Neural progenitor cell (in vitro differentiated cells): Measurements from ENCODE around the gene CCDC169. TPM values are rescaled to one million over a fixed set of nuclear protein-coding genes. Genes with fewer than 3 reads are reported as not detected.
"Not testable (repeated sequence)": the region's sequence is repeated elsewhere in the genome, so short reads cannot be mapped to it uniquely, and the experiment has no call there.

Experiments used
- DNase-seq: peaks from one replicate; pipeline ENCODE4 v3.0.0-alpha.2; 2016; ENCODE audit warnings: low spot score
- H2AFZ ChIP-seq: fragments of 200-600 bp; sonication (generic); replicated peaks from 2 replicates; pipeline ENCODE4 v1.6.1; 2016; ENCODE audit warnings: antibody characterized with exemption
- H3F3A ChIP-seq: fragments of 200-600 bp; sonication (generic); 2 replicates; pipeline ENCODE4 v1.6.1; 2016; ENCODE audit warnings: antibody characterized with exemption, low read depth
- H3K27ac ChIP-seq: fragments of 200-600 bp; sonication (generic); 2 replicates; pipeline ENCODE4 v1.5.1; 2016; ENCODE audit warnings: mild to moderate bottlenecking
- H3K27me3 ChIP-seq: fragments of 200-600 bp; sonication (generic); 2 replicates; pipeline ENCODE4 v1.6.1; 2016; ENCODE audit warnings: mild to moderate bottlenecking, moderate library complexity
- H3K36me3 ChIP-seq: fragments of 200-600 bp; sonication (generic); 2 replicates; pipeline ENCODE4 v1.5.1; 2016
- H3K4me1 ChIP-seq: fragments of 200-600 bp; sonication (generic); 2 replicates; pipeline ENCODE4 v1.6.1; 2016; ENCODE audit warnings: mixed run types
- H3K4me2 ChIP-seq: fragments of 200-600 bp; sonication (generic); 2 replicates; pipeline ENCODE4 v1.6.1; 2016
- H3K4me3 ChIP-seq: fragments of 200-600 bp; sonication (generic); 2 replicates; pipeline ENCODE4 v1.5.1; 2016
- H3K79me2 ChIP-seq: fragments of 200-600 bp; sonication (generic); 2 replicates; pipeline ENCODE4 v1.6.1; 2016; ENCODE audit warnings: low read depth
- H3K9ac ChIP-seq: fragments of 200-600 bp; sonication (generic); 2 replicates; pipeline ENCODE4 v1.6.1; 2016
- H3K9me3 ChIP-seq: fragments of 200-600 bp; sonication (generic); 2 replicates; pipeline ENCODE4 v1.5.1; 2016; ENCODE audit warnings: low read depth
- H4K20me1 ChIP-seq: fragments of 200-600 bp; sonication (generic); 2 replicates; pipeline ENCODE4 v1.6.1; 2016; ENCODE audit warnings: low read depth
- H3K27ac Mint-ChIP-seq: 3 replicates; pipeline ENCODE4 v1.8.0; 2021; ENCODE audit warnings: mixed read lengths
- H3K27me3 Mint-ChIP-seq: 2 replicates; pipeline ENCODE4 v1.8.0; 2022; ENCODE audit warnings: low read depth, mild to moderate bottlenecking, inconsistent platforms, moderate library complexity, mixed read lengths; ENCODE audit not compliant: insufficient read depth
- H3K36me3 Mint-ChIP-seq: 3 replicates; pipeline ENCODE4 v1.8.0; 2021; ENCODE audit warnings: mixed read lengths
- H3K4me1 Mint-ChIP-seq: 3 replicates; pipeline ENCODE4 v1.8.0; 2021; ENCODE audit warnings: mixed read lengths
- H3K4me3 Mint-ChIP-seq: 3 replicates; pipeline ENCODE4 v1.8.0; 2021; ENCODE audit warnings: mild to moderate bottlenecking, moderate library complexity, mixed read lengths
- H3K9me3 Mint-ChIP-seq: 3 replicates; pipeline ENCODE4 v1.8.0; 2020; ENCODE audit warnings: mixed read lengths
- CTCF ChIP-seq: fragments of 200-600 bp; sonication (generic); IDR thresholded peaks from 2 replicates; pipeline ENCODE4 v1.5.1; 2017; ENCODE audit warnings: antibody characterized with exemption, mild to moderate bottlenecking
- EZH2 ChIP-seq: fragments of 200-600 bp; sonication (generic); IDR thresholded peaks from 2 replicates; pipeline ENCODE4 v1.6.1; 2017; ENCODE audit warnings: antibody characterized with exemption, mild to moderate bottlenecking, moderate library complexity
- EZH2phosphoT487 ChIP-seq: fragments of 200-600 bp; sonication (generic); IDR thresholded peaks from 2 replicates; pipeline ENCODE4 v1.6.1; 2017; ENCODE audit warnings: antibody characterized with exemption
- total RNA-seq: library from RNA; depleted of rRNA; stranded (reverse); fragments of >200 nt; gene quantifications from 2 replicates; pipeline ENCODE4 v1.2.3, GENCODE V29; 2015; ENCODE audit warnings: low replicate concordance

CCDC169 gene
- total RNA-seq, 1 donor from 2014 or later: 6.3 TPM

- Histone ChIP-seq H3K4me2 (peak overlapping the region; percentile 29), H3K4me3 (no peak overlapping the region), H3K27me3 (no peaks in the 10 kb centered on the region), H2AFZ (no peak overlapping the region), H3K36me3 (no peaks in the 10 kb centered on the region), H3K79me2 (peaks cover 81% of the 10 kb centered on the region), H4K20me1 (peaks cover 17% of the 10 kb centered on the region), H3K4me1 (peaks cover 10% of the 10 kb centered on the region), H3F3A (no peaks in the 10 kb centered on the region), H3K9me3 (no peaks in the 10 kb centered on the region), H3K27ac (no peak overlapping the region), H3K9ac (no peak overlapping the region)
- H3K9me3 Mint-ChIP-seq: peaks cover 19% of the 10 kb centered on the region
- H3K36me3 Mint-ChIP-seq: peaks cover 48% of the 10 kb centered on the region
- H3K4me3 Mint-ChIP-seq: no peak overlapping the region
- H3K27ac Mint-ChIP-seq: no peak overlapping the region
- H3K27me3 Mint-ChIP-seq: peaks cover 3% of the 10 kb centered on the region
- peaks cover 2% of the 10 kb centered on the region for H3K4me1 Mint-ChIP-seq
- TF ChIP-seq EZH2 (no peak), EZH2phosphoT487 (no peak), CTCF (peak; percentile 28)
- DNase-seq: no peak
Observed at GRCh38 chr13:36337938-36338641, 40.5 kb upstream of the CCDC169 start.

DNA sequence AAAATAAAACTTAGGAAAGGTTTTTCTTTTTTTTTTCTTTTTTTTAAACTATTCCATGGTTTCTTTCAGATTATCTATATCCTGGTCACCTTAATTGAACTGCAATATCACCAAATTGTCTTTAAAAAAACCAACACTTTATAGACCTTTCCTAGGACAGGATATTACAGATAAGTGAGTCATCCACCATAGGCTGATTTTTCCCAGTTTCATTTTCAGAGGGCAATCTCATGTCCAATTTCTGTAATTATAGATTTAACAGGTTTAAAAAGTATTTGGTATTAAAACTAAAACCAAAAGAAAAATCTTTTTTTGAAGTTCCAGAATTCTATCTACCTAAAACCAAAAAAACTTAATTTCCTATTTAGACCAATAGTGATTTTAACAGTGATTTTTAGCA, 35.4 kb upstream of the CCDC169 start:
- H3K9ac ChIP-seq: no peak overlapping the region
- H3K27ac ChIP-seq: no peak overlapping the region
- Mint-ChIP-seq H3K4me1 (peaks cover 4% of the 10 kb centered on the region), H3K36me3 (peaks cover 49% of the 10 kb centered on the region), H3K27ac (no peak overlapping the region), H3K4me3 (no peak overlapping the region), H3K27me3 (no peaks in the 10 kb centered on the region), H3K9me3 (peaks cover 5% of the 10 kb centered on the region)
- no peaks in the 10 kb centered on the region for H3K27me3 ChIP-seq
- H3K4me2 ChIP-seq: no peak overlapping the region
- no peaks in the 10 kb centered on the region for H3K9me3 ChIP-seq
- H3F3A ChIP-seq: no peaks in the 10 kb centered on the region
- TF ChIP-seq EZH2: no peak
- TF ChIP-seq EZH2phosphoT487: no peak
- TF ChIP-seq CTCF: no peak
- H3K36me3 ChIP-seq: no peaks in the 10 kb centered on the region
- H3K4me1 ChIP-seq: peaks cover under 1% of the 10 kb centered on the region
- H4K20me1 ChIP-seq: peaks cover 2% of the 10 kb centered on the region
- H3K79me2 ChIP-seq: peaks cover 49% of the 10 kb centered on the region
- H3K4me3 ChIP-seq: no peak overlapping the region
- DNase-seq: no peak
- H2AFZ ChIP-seq: no peak overlapping the region

DNA sequence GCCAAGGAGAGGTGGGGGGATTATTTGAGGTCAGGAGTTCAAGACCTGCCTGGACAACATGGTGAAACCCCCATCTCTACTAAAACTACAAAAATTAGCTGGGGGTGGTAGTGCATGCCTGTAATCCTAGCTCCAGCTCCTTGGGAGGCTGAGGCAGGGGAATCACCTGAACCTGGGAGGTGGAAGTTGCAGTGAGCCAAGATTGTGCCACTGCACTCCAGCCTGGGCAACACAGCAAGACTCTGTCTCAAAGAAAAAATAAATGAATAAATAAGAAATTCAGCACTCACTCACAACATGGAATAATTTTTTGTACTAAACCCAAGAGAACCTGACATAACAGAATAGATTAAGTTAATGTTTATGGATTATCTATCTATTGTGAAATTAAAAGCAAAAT, 34.6 kb upstream of the CCDC169 start:
- not testable (repeated sequence) for H3K4me1 Mint-ChIP-seq, H3K4me2 ChIP-seq, H4K20me1 ChIP-seq, H3K4me3 ChIP-seq, H3K27me3 Mint-ChIP-seq, H3K4me1 ChIP-seq, H3F3A ChIP-seq, DNase-seq, H3K27ac Mint-ChIP-seq, H3K9ac ChIP-seq, H3K27me3 ChIP-seq, H3K9me3 ChIP-seq, H3K27ac ChIP-seq, H2AFZ ChIP-seq, H3K4me3 Mint-ChIP-seq, H3K9me3 Mint-ChIP-seq, H3K36me3 ChIP-seq
- peaks cover 42% of the 10 kb centered on the region for H3K79me2 ChIP-seq
- peaks cover 47% of the 10 kb centered on the region for H3K36me3 Mint-ChIP-seq

GRCh38 chr13:36331280-36331679, 33.7 kb upstream of the CCDC169 start:
- peaks cover 2% of the 10 kb centered on the region for H3K4me1 ChIP-seq
- H3F3A ChIP-seq: no peaks in the 10 kb centered on the region
- no peak overlapping the region for H3K27ac ChIP-seq
- Mint-ChIP-seq H3K9me3 (peaks cover 3% of the 10 kb centered on the region), H3K36me3 (peaks cover 48% of the 10 kb centered on the region), H3K4me1 (peaks cover 4% of the 10 kb centered on the region), H3K4me3 (no peak overlapping the region), H3K27me3 (no peaks in the 10 kb centered on the region), H3K27ac (no peak overlapping the region)
- no peak for DNase-seq
- no peak for TF ChIP-seq EZH2
- TF ChIP-seq CTCF: no peak
- no peak for TF ChIP-seq EZH2phosphoT487
- no peaks in the 10 kb centered on the region for H3K9me3 ChIP-seq
- H3K9ac ChIP-seq: no peak overlapping the region
- no peaks in the 10 kb centered on the region for H3K27me3 ChIP-seq
- no peak overlapping the region for H2AFZ ChIP-seq
- H4K20me1 ChIP-seq: no peaks in the 10 kb centered on the region
- H3K36me3 ChIP-seq: no peaks in the 10 kb centered on the region
- no peak overlapping the region for H3K4me3 ChIP-seq
- peaks cover 32% of the 10 kb centered on the region for H3K79me2 ChIP-seq
- H3K4me2 ChIP-seq: no peak overlapping the region
